ENCODE measurements around the gene SERPINI1.
A peak's percentile ranks its signal among the peaks of the same experiment; 100 is the strongest.

Gene SERPINI1

GRCh38 chr3:167735233-167736138, at the start of gene SERPINI1:
Gene SERPINI1 (plus strand): TSS chr3:167735721. CDS start chr3:167789129, 53,408 bp downstream.
- DNase-seq (ENCODE audit: low read depth in 3 of 3) = peak; percentile 57 to 67 (median 59)

- DNase-seq (ENCODE audit: low read depth in 3 of 3) = peak in 2 of 3 donors; percentile 8 to 24
Measured at GRCh38 chr3:167691366-167691765, 44.2 kb upstream of the SERPINI1 start.

GRCh38 chr3:167694121-167694520, 41.4 kb upstream of the SERPINI1 start:
- no peak for DNase-seq (ENCODE audit: low read depth in 3 of 3)

GRCh38 chr3:167700046-167700445, 35.5 kb upstream of the SERPINI1 start:
- no peak for DNase-seq (ENCODE audit: low read depth in 3 of 3)

GRCh38 chr3:167700926-167701325, 34.6 kb upstream of the SERPINI1 start:
- DNase-seq (ENCODE audit: low read depth in 3 of 3) = no peak

GRCh38 chr3:167705840-167706239, 29.7 kb upstream of the SERPINI1 start:
- no peak for DNase-seq (ENCODE audit: low read depth in 3 of 3)

GRCh38 chr3:167709690-167710089, 25.8 kb upstream of the SERPINI1 start:
- no peak for DNase-seq (ENCODE audit: low read depth in 3 of 3)

- DNase-seq (ENCODE audit: low read depth in 3 of 3) = no peak
Measured at GRCh38 chr3:167710552-167710951, 25.0 kb upstream of the SERPINI1 start.

GRCh38 chr3:167711439-167711838, 24.1 kb upstream of the SERPINI1 start:
- no peak for DNase-seq (ENCODE audit: low read depth in 3 of 3)

GRCh38 chr3:167712445-167712844, 23.1 kb upstream of the SERPINI1 start:
- DNase-seq (ENCODE audit: low read depth in 3 of 3) = no peak

- DNase-seq (ENCODE audit: low read depth in 3 of 3) = no peak
Measured at GRCh38 chr3:167714871-167715270, 20.6 kb upstream of the SERPINI1 start.

GRCh38 chr3:167716920-167717319, 18.6 kb upstream of the SERPINI1 start:
- DNase-seq (ENCODE audit: low read depth in 3 of 3) = no peak

GRCh38 chr3:167718582-167718981, 16.9 kb upstream of the SERPINI1 start:
- no peak for DNase-seq (ENCODE audit: low read depth in 3 of 3)

- no peak for DNase-seq (ENCODE audit: low read depth in 3 of 3)
Measured at GRCh38 chr3:167723025-167723512, 12.5 kb upstream of the SERPINI1 start.

GRCh38 chr3:167723872-167724271, 11.6 kb upstream of the SERPINI1 start:
- DNase-seq (ENCODE audit: low read depth in 3 of 3) = no peak

GRCh38 chr3:167728176-167728575, 7.3 kb upstream of the SERPINI1 start:
- DNase-seq (ENCODE audit: low read depth in 3 of 3) = no peak

- DNase-seq (ENCODE audit: low read depth in 3 of 3) = no peak
Measured at GRCh38 chr3:167728632-167729323, 6.7 kb upstream of the SERPINI1 start.

GRCh38 chr3:167729591-167729990, 5.9 kb upstream of the SERPINI1 start:
- no peak for DNase-seq (ENCODE audit: low read depth in 3 of 3)

- DNase-seq (ENCODE audit: low read depth in 3 of 3) = no peak
Measured at GRCh38 chr3:167731393-167731792, 4.1 kb upstream of the SERPINI1 start.

GRCh38 chr3:167732313-167733065, 3.0 kb upstream of the SERPINI1 start:
- no peak for DNase-seq (ENCODE audit: low read depth in 3 of 3)

- DNase-seq (ENCODE audit: low read depth in 3 of 3) = peak in 1 of 3 donors; percentile 1
Measured at GRCh38 chr3:167733961-167734497, 1.5 kb upstream of the SERPINI1 start.

Data from stimulated activated CD4-positive, alpha-beta T cell treated with anti-CD3 and anti-CD28 coated beads, TNF-alpha, amount 100 ng/mL, for 48 hours (primary cell).